K562 (cell line): ENCODE data around the gene PHLDB3. TPM values are rescaled to one million over a fixed set of nuclear protein-coding genes. Genes with fewer than 3 reads are reported as not detected.

ENCODE experiments used
- ATAC-seq: fragments of 200-7000 bp; cut with Tn5 transposase; 3 replicates; pipeline ENCODE4 v1.9.1; 2020; ENCODE audit warnings: moderate library complexity
- BruUV-seq: library from RNA; stranded (reverse); fragments of 400-500 nt; replicated peaks from 2 replicates; lab custom pipeline; 2021; lab: Mats Ljungman, UMichigan
- CTCF ChIA-PET: fragments of 300-600 bp; formaldehyde crosslinking; extraction: SDS; loops from one replicate; lab custom pipeline; 2021; ENCODE audit warnings: low intra/inter-chr PET ratio; lab: Yijun Ruan, JAX
- POLR2A ChIA-PET: fragments of 300-600, 350-650 bp; sonication (Branson Sonifier 250); formaldehyde crosslinking; extraction: SDS; loops from one replicate; lab custom pipeline; 2021; ENCODE audit warnings: antibody characterized with exemption, inconsistent platforms; lab: Yijun Ruan, JAX
- DNase-seq, 4 experiments: peaks; one replicate each; pipeline versions ENCODE4 v3.0.0 to v3.0.0-alpha.2; 2011 to 2018; ENCODE audit warnings: low spot score in 3 of 4, mixed read lengths in 3 of 4; ENCODE audit errors: extremely low read depth in 1 of 4
- FAIRE-seq: peaks from 2 replicates; lab custom pipeline; 2011; peaks lifted over from hg19 to GRCh38; lab: Jason Lieb, UNC
- H2AFZ ChIP-seq: 2 replicates; pipeline ENCODE4 v1.6.0; 2011; ENCODE audit warnings: low read depth, low read length, control low read depth, inconsistent platforms
- H3K27ac ChIP-seq: fragments of 200-600 bp; 3 replicates; pipeline ENCODE4 v1.8.0; 2011; ENCODE audit warnings: low read depth, mild to moderate bottlenecking, control low read depth, inconsistent platforms, low read length, moderate library complexity, mixed read lengths; ENCODE audit errors: extremely low read depth
- H3K27me3 ChIP-seq, 2 experiments: fragments of 300-600 bp in 1 of 2; 2 replicates in 1 of 2; 3 replicates in 1 of 2; pipeline versions ENCODE4 v1.6.0 to v1.8.0; 2011; ENCODE audit warnings: inconsistent platforms in 2 of 2, low read length in 2 of 2, mild to moderate bottlenecking in 1 of 2, mixed read lengths in 1 of 2, moderate library complexity in 1 of 2; ENCODE audit not compliant: control insufficient read depth in 2 of 2, insufficient read depth in 2 of 2
- H3K36me3 ChIP-seq: fragments of 300-600 bp; 3 replicates; pipeline ENCODE4 v1.8.0; 2011; ENCODE audit warnings: mild to moderate bottlenecking, low read length, inconsistent platforms; ENCODE audit not compliant: control insufficient read depth, insufficient read depth
- H3K4me1 ChIP-seq, 2 experiments: fragments of 200-600 bp in 1 of 2; replicated peaks in 1 of 2; 2 replicates in 1 of 2; 3 replicates in 1 of 2; pipeline versions ENCODE4 v1.5.1 to v1.8.0; 2011; ENCODE audit warnings: inconsistent platforms in 2 of 2, low read length in 2 of 2, mild to moderate bottlenecking in 1 of 2, mixed read lengths in 1 of 2, moderate library complexity in 1 of 2; ENCODE audit not compliant: control insufficient read depth in 2 of 2, insufficient read depth in 2 of 2
- H3K4me2 ChIP-seq: 2 replicates; pipeline ENCODE4 v1.6.1; 2011; ENCODE audit warnings: low read length, control low read depth, inconsistent platforms, mixed read lengths; ENCODE audit not compliant: insufficient read depth
- H3K4me3 ChIP-seq: fragments of 200-600 bp; sonication (generic), shearing (Covaris generic); 2 replicates; pipeline ENCODE4 v1.5.1; 2016; ENCODE audit warnings: control low read depth, inconsistent platforms
- H3K79me2 ChIP-seq: fragments of 200-600 bp; 3 replicates; pipeline ENCODE4 v1.8.0; 2011; ENCODE audit warnings: low read length, inconsistent platforms; ENCODE audit not compliant: control insufficient read depth, insufficient read depth
- H3K9ac ChIP-seq, 2 experiments: 2 replicates each; pipeline versions ENCODE4 v1.6.0 to v1.6.1; 2011; ENCODE audit warnings: low read depth in 2 of 2, low read length in 2 of 2, control low read depth in 1 of 2, inconsistent platforms in 1 of 2, mild to moderate bottlenecking in 1 of 2, mixed read lengths in 1 of 2; ENCODE audit not compliant: insufficient read depth in 1 of 2
- H3K9me1 ChIP-seq: one replicate; pipeline ENCODE4 v1.6.0; 2011; ENCODE audit warnings: inconsistent platforms, mild to moderate bottlenecking, low read length, moderate library complexity; ENCODE audit not compliant: control insufficient read depth, insufficient read depth
- H3K9me3 ChIP-seq: replicated peaks from 2 replicates; pipeline ENCODE4 v1.5.1; 2011; ENCODE audit warnings: low read depth, low read length, inconsistent platforms; ENCODE audit not compliant: control insufficient read depth, insufficient read depth
- H4K20me1 ChIP-seq: replicated peaks from 2 replicates; pipeline ENCODE4 v1.6.1; 2011; ENCODE audit warnings: low read length, inconsistent platforms, mixed read lengths; ENCODE audit not compliant: control insufficient read depth, insufficient read depth
- ARID1B ChIP-seq: fragments of 450-650 bp; IDR thresholded peaks from 2 replicates; pipeline ENCODE4 v1.6.1; 2016; ENCODE audit warnings: antibody characterized with exemption, mild to moderate bottlenecking, inconsistent platforms
- ARNT ChIP-seq, 2 experiments: fragments of 450-650 bp; IDR thresholded peaks; 2 replicates each; pipeline ENCODE4 v1.6.1; 2016; ENCODE audit warnings: mild to moderate bottlenecking in 1 of 2
- ESRRA ChIP-seq: fragments of 450-650 bp; IDR thresholded peaks from 2 replicates; pipeline ENCODE4 v1.6.1; 2014; ENCODE audit warnings: low read depth, mild to moderate bottlenecking, moderate library complexity, borderline replicate concordance
- GTF2A2 ChIP-seq: IDR thresholded peaks from 2 replicates; pipeline ENCODE4 v1.6.1; 2016; ENCODE audit warnings: mild to moderate bottlenecking, missing genetic modification characterization, missing compliant biosample characterization
- PHF20 ChIP-seq: fragments of 450-650 bp; IDR thresholded peaks from 2 replicates; pipeline ENCODE4 v1.6.1; 2018; ENCODE audit not compliant: partially characterized antibody
- PRDM10 ChIP-seq: fragments of 450-650 bp; IDR thresholded peaks from 2 replicates; pipeline ENCODE4 v1.6.1; 2018; ENCODE audit not compliant: partially characterized antibody
- RB1 ChIP-seq: fragments of 450-650 bp; IDR thresholded peaks from 2 replicates; pipeline ENCODE4 v1.6.1; 2017; ENCODE audit warnings: low read depth, mild to moderate bottlenecking
- TEAD1 ChIP-seq, 2 experiments: fragments of 450-650 bp in 1 of 2; sonication (generic) in 1 of 2; formaldehyde crosslinking; IDR thresholded peaks; 2 replicates each; pipeline versions ENCODE4 v1.4.0 to v1.8.0; 2020 to 2022; ENCODE audit warnings: mild to moderate bottlenecking in 2 of 2, missing genetic modification reagents in 1 of 2
- ZNF311 ChIP-seq: fragments of 250-450 bp; sonication (Bioruptor Pico); IDR thresholded peaks from 2 replicates; pipeline ENCODE4 v1.4.0; 2020; ENCODE audit warnings: mild to moderate bottlenecking, moderate library complexity
- WGBS: fragments of 100-300 bp; shearing (Covaris generic); methylation state at CpG from one replicate; pipeline ENCODE4 v1.1.6; 2016; ENCODE audit warnings: low coverage, mixed read lengths; ENCODE audit not compliant: insufficient coverage; ENCODE audit errors: missing lambda C conversion rate; 5-methylcytosine and 5-hydroxymethylcytosine counted together
- in situ Hi-C: fragments of 300-500 bp; cut with MboI; formaldehyde crosslinking; loops from 4 replicates; pipeline ENCODE4 v1.15.0; 2018; ENCODE audit warnings: inconsistent platforms, mixed read lengths
- intact Hi-C: fragments of 100-400 bp; cut with micrococcal nuclease; formaldehyde crosslinking; loops from 2 replicates; pipeline ENCODE4 v1.14.2; 2022
- polyA plus RNA-seq, 8 experiments: library from polyadenylated mRNA; depleted of rRNA in 4 of 8; stranded (reverse) in 5 of 8; unstranded in 3 of 8; fragments of >200 nt; fragmentation: Nextera tagmentation in 2 of 8; fragmentation: Illumina TruSeq in 1 of 8; extraction: Ambion mirVana in 2 of 8; extraction: Trizol in 1 of 8; gene quantifications; 2 replicates each; pipeline versions ENCODE4 v1.2.1 to v1.2.3, GENCODE V29; 2011 to 2014; ENCODE audit warnings: inconsistent platforms in 1 of 8, missing spikeins in 1 of 8
- total RNA-seq, 7 experiments: library from RNA; depleted of rRNA in 6 of 7; stranded (reverse); fragments of >200 nt in 6 of 7; fragmentation: Illumina TruSeq in 2 of 7; extraction: Trizol in 2 of 7; gene quantifications; 2 replicates each; pipeline versions ENCODE4 v1.2.1 to v1.2.3, GENCODE V29; 2011 to 2021; ENCODE audit warnings: low replicate concordance in 1 of 7
- TF ChIP-seq, protein P1 (sequence below): fragments of 450-650 bp; formaldehyde crosslinking; IDR thresholded peaks from 2 replicates; pipeline ENCODE4 v1.4.0; 2020; ENCODE audit warnings: mild to moderate bottlenecking, moderate library complexity
- TF ChIP-seq, protein P2 (sequence below): fragments of 450-650 bp; IDR thresholded peaks from 2 replicates; pipeline ENCODE4 v1.7.1; 2018; ENCODE audit warnings: mild to moderate bottlenecking, low read depth; ENCODE audit not compliant: partially characterized antibody
- TF ChIP-seq, protein P3 (sequence below): fragments of 250-450 bp; sonication (Bioruptor Pico); IDR thresholded peaks from 2 replicates; pipeline ENCODE4 v1.8.0; 2021; ENCODE audit warnings: borderline replicate concordance, mild to moderate bottlenecking, moderate library complexity; ENCODE audit not compliant: poor library complexity, severe bottlenecking

Gene PHLDB3
- total and polyA plus RNA-seq, 9 of the 15 experiments (the other 6 are each of a cell fraction or from before 2014, with no cell fraction given) = 0.04 to 23.5 (median 3.9) TPM

- Histone ChIP-seq H3K9ac (no peak overlapping the region), H3K9me3 (no peaks in the 10 kb centered on the region), H3K4me2 (no peak overlapping the region), H3K27ac (no peak overlapping the region), H3K4me3 (no peak overlapping the region), H3K27me3 (no peaks in the 10 kb centered on the region), H3K79me2 (no peaks in the 10 kb centered on the region), H3K9me1 (no peaks in the 10 kb centered on the region), H2AFZ (no peak overlapping the region), H4K20me1 (no peaks in the 10 kb centered on the region), H3K36me3 (no peaks in the 10 kb centered on the region), H3K4me1 (peaks cover 0 to 5% of the 10 kb centered on the region in 2 experiments; a peak in 3 of 5 replicates)
- ChIA-PET CTCF (interaction anchor here (0.5 to 3.0 kb wide), 7 partner anchors 53 to 1059 kb away, joined by 3 to 50 read pairs (median 5); no protein-coding TSS in a partner anchor), POLR2A (interaction anchor here (1.0 to 2.4 kb wide), 7 partner anchors 9 to 94 kb away, joined by 3 to 19 read pairs (median 5); partner anchors contain the start of gene PHLDB3)
- 34% methylated on average over 10 of the region's 10 CpGs for WGBS
- peak; percentile 68 to 89 (median 70) for DNase-seq
- BruUV-seq = no TSS peak
- in situ Hi-C loops (loop anchor here (5.0 kb wide), 1 partner anchor 72 kb away; no protein-coding TSS in a partner anchor), intact Hi-C loops (loop anchor here (1.0 kb wide), 2 partner anchors 72 to 86 kb away; no protein-coding TSS in a partner anchor)
- peak; percentile 95 for FAIRE-seq
- peak; percentile 90 for ATAC-seq
- TF ChIP-seq RB1 (peak; percentile 23; the same call in 1 of the 2 replicates), ZNF311 (CRISPR knock-in tag) (no peak), PRDM10 (no peak), PHF20 (no peak), TEAD1 (CRISPR knock-in tag; IDR thresholded peaks at IDR 0.05) (0 out of 4 replicates have a peak, but pooled peaks of 1 of the 2 experiments have one; percentile 43), ESRRA (peak; percentile 57; the same call in 1 of the 2 replicates), GTF2A2 (tag) (no peak), ARID1B (peak; percentile 27; the same call in 1 of the 2 replicates), ARNT (IDR thresholded peaks at IDR 0.05) (peak in 1 of 2 experiments; percentile 38; a peak in 1 of 4 replicates)
- TF ChIP-seq, protein P1, sequence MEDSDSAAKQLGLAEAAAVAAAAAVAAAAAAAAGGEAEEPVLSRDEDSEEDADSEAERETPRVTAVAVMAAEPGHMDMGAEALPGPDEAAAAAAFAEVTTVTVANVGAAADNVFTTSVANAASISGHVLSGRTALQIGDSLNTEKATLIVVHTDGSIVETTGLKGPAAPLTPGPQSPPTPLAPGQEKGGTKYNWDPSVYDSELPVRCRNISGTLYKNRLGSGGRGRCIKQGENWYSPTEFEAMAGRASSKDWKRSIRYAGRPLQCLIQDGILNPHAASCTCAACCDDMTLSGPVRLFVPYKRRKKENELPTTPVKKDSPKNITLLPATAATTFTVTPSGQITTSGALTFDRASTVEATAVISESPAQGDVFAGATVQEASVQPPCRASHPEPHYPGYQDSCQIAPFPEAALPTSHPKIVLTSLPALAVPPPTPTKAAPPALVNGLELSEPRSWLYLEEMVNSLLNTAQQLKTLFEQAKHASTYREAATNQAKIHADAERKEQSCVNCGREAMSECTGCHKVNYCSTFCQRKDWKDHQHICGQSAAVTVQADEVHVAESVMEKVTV (CRISPR knock-in tag) = peak; percentile 84
- TF ChIP-seq, protein P2, sequence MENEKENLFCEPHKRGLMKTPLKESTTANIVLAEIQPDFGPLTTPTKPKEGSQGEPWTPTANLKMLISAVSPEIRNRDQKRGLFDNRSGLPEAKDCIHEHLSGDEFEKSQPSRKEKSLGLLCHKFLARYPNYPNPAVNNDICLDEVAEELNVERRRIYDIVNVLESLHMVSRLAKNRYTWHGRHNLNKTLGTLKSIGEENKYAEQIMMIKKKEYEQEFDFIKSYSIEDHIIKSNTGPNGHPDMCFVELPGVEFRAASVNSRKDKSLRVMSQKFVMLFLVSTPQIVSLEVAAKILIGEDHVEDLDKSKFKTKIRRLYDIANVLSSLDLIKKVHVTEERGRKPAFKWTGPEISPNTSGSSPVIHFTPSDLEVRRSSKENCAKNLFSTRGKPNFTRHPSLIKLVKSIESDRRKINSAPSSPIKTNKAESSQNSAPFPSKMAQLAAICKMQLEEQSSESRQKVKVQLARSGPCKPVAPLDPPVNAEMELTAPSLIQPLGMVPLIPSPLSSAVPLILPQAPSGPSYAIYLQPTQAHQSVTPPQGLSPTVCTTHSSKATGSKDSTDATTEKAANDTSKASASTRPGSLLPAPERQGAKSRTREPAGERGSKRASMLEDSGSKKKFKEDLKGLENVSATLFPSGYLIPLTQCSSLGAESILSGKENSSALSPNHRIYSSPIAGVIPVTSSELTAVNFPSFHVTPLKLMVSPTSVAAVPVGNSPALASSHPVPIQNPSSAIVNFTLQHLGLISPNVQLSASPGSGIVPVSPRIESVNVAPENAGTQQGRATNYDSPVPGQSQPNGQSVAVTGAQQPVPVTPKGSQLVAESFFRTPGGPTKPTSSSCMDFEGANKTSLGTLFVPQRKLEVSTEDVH = peak; percentile 36
- TF ChIP-seq, protein P3, sequence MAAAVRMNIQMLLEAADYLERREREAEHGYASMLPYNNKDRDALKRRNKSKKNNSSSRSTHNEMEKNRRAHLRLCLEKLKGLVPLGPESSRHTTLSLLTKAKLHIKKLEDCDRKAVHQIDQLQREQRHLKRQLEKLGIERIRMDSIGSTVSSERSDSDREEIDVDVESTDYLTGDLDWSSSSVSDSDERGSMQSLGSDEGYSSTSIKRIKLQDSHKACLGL (CRISPR knock-in tag) = no peak
Observed at GRCh38 chr19:43519436-43520088, 15.0 kb upstream of the PHLDB3 start.
